Spleen (tissue), 11 donors: ENCODE results near the gene SRRT. TPM values are rescaled to one million over a fixed set of nuclear protein-coding genes. Genes with fewer than 3 reads are reported as not detected.

ENCODE experiments used
- DNase-seq: peaks from one replicate; pipeline ENCODE4 v3.0.0-alpha.2; 2020
- H3K27ac ChIP-seq, 8 donors: fragments of 200-600 bp; sonication (generic) in 7 of 8; 1 replicate in 4 of 8; 2 replicates in 4 of 8; pipeline versions ENCODE4 v1.5.0 to v1.8.0; 2016 to 2021; ENCODE audit warnings: inconsistent platforms in 4 of 8, mild to moderate bottlenecking in 4 of 8, moderate library complexity in 1 of 8
- H3K27me3 ChIP-seq, 7 donors: fragments of 200-600 bp; sonication (generic) in 6 of 7; replicated peaks in 1 of 7; 1 replicate in 4 of 7; 2 replicates in 3 of 7; pipeline versions ENCODE4 v1.5.0 to v1.8.0; 2016 to 2021; ENCODE audit warnings: inconsistent platforms in 3 of 7, mild to moderate bottlenecking in 1 of 7
- H3K36me3 ChIP-seq, 6 donors: fragments of 200-600 bp; sonication (generic) in 5 of 6; 1 replicate in 4 of 6; 2 replicates in 2 of 6; pipeline versions ENCODE4 v1.5.0 to v1.8.0; 2016 to 2021; ENCODE audit warnings: inconsistent platforms in 2 of 6
- H3K4me1 ChIP-seq, 6 donors: fragments of 200-600 bp; sonication (generic) in 5 of 6; 1 replicate in 3 of 6; 2 replicates in 3 of 6; pipeline versions ENCODE4 v1.5.0 to v1.8.0; 2016 to 2021; ENCODE audit warnings: inconsistent platforms in 3 of 6
- H3K4me3 ChIP-seq, 8 donors: fragments of 200-600 bp; sonication (generic) in 7 of 8; 1 replicate in 4 of 8; 2 replicates in 4 of 8; pipeline versions ENCODE4 v1.5.0 to v1.8.0; 2016 to 2021; ENCODE audit warnings: inconsistent platforms in 4 of 8, mild to moderate bottlenecking in 4 of 8, moderate library complexity in 2 of 8
- H3K9me3 ChIP-seq, 8 donors: fragments of 200-600 bp; sonication (generic) in 7 of 8; 1 replicate in 4 of 8; 2 replicates in 4 of 8; pipeline versions ENCODE4 v1.5.0 to v1.8.0; 2016 to 2021; ENCODE audit warnings: inconsistent platforms in 4 of 8
- POLR2A ChIP-seq, 3 donors: fragments of 450-650 bp; IDR thresholded peaks; one replicate each; pipeline ENCODE4 v1.5.1; 2017; ENCODE audit warnings: antibody characterized with exemption in 3 of 3, mild to moderate bottlenecking in 1 of 3
- POLR2AphosphoS5 ChIP-seq, 3 donors: sonication (generic); formaldehyde crosslinking; IDR thresholded peaks; one replicate each; pipeline ENCODE4 v1.5.1; 2017; ENCODE audit warnings: antibody characterized with exemption in 3 of 3
- WGBS, 5 donors: extraction: QIAGEN DNeasy Blood & Tissue Kit in 3 of 5; methylation state at CpG; one replicate each; pipeline versions ENCODE4 v1.1.5 to v1.1.7; 2013 to 2018; 5-methylcytosine and 5-hydroxymethylcytosine counted together
- intact Hi-C: fragments of 100-400 bp; cut with DNase I; formaldehyde crosslinking; loops from one replicate; pipeline ENCODE4 v1.15.0; 2023; ENCODE audit warnings: low total_unique reads
- polyA plus RNA-seq, 3 donors: library from polyadenylated mRNA; stranded (reverse); fragments of 200-250 nt; gene quantifications; one replicate each; pipeline ENCODE4 v1.2.1, GENCODE V29; 2013
- total RNA-seq, 7 donors: library from RNA; depleted of rRNA in 3 of 7; stranded (reverse); fragments of >200 nt in 3 of 7; fragmentation: NEBNext Ultra II Directional in 4 of 7; extraction: Animal tissue kit (Norgen Biotek cat#: 25700) in 4 of 7; gene quantifications; one replicate each; pipeline versions ENCODE4 v1.1.0 to v1.2.1, GENCODE V29; 2016 to 2021
- TF ChIP-seq, protein P1 (sequence below), 11 experiments: fragments of 200-600 bp in 7 of 11; fragments of 450-650 bp in 4 of 11; sonication (generic) in 4 of 11; IDR thresholded peaks in 8 of 11; conservative IDR thresholded peaks in 3 of 11; 1 replicate in 7 of 11; 2 replicates in 4 of 11; pipeline versions ENCODE4 v1.4.0 to v1.8.0; 2016 to 2021; ENCODE audit warnings: antibody characterized with exemption in 11 of 11, inconsistent platforms in 4 of 11, mild to moderate bottlenecking in 1 of 11
- donor health status: healthy with polysubstance abuse.
- donor health status: DM: no; HTN: no; CAD: no; lungs with moderate emphysema.
- donor health status: DM: no; HTN: no; CAD: no.
- donor health status: Bipolar disorder and iron deficiency.
- donor health status: healthy.
- donor health status: DM: no; HTN: no; CAD: no.
- donor health status: DM: yes; HTN: yes; CAD: no.

The SRRT gene
- total and polyA plus RNA-seq, 10 donors, result 54.7 to 160 (median 98.5) TPM

DNA sequence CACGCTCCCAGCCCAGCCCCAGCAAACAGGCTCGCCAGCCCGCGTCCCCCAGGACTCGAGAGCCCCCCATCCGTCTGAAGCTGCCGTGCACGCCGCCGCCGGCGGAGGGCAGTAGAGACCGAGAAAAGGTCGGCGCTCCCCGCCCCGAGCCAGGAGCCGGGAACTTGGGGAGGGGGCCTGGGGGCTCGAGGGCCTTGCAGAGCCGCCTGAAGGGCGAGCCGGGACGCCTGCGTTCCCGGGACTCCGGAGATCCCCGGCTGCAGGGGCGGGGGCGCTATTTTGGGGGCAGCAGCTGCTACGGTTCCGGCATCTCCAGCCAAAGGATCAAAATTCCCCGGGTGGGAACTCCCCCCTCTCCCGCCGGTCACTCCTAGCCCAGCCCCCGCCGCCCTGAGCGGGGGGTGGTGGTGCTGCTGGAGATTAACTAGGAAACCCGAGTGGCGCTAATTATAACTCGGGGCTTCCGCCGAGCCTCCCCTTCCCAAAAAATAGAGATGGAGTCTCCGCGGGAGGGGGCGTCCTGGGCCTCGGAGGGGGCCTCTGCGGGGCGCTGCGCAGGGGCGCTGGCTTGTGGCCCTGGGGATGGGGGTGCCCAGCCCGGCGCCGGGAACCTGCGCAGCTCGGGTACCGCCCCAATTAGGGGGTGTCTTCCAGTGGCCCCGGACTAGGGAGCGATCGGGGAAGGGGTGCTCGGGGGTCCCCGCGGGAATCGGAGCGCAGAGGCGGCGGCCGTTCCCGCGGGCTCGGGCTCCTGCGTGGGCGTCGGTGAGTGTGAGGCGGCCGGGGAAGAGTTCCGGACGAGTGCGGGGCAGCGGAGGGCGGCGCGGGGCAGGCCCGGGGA lies 20.2 kb downstream of the SRRT start:
- Histone ChIP-seq H3K9me3 (no peaks in the 10 kb centered on the region), H3K27me3 (peaks cover 3 to 100% (median 57%) of the 10 kb centered on the region in 7 donors), H3K4me3 (peak overlapping the region; percentile 34 to 73 (median 48)), H3K36me3 (no peaks in the 10 kb centered on the region), H3K27ac (peak overlapping the region in 5 of 8 donors; percentile 11 to 51 (median 40)), H3K4me1 (peaks cover 22 to 51% (median 41%) of the 10 kb centered on the region in 6 donors)
- 0 to 1% (median 1%) methylated on average over 23 to 83 of the region's 83 CpGs for WGBS, 5 donors
- intact Hi-C loops, result loop anchor here (5.0 kb wide), 1 partner anchor 162 kb away; no protein-coding TSS in a partner anchor
- TF ChIP-seq POLR2AphosphoS5 (IDR thresholded peaks at IDR 0.05), result peak in 1 of 3 donors; percentile 30
- TF ChIP-seq, protein P1, sequence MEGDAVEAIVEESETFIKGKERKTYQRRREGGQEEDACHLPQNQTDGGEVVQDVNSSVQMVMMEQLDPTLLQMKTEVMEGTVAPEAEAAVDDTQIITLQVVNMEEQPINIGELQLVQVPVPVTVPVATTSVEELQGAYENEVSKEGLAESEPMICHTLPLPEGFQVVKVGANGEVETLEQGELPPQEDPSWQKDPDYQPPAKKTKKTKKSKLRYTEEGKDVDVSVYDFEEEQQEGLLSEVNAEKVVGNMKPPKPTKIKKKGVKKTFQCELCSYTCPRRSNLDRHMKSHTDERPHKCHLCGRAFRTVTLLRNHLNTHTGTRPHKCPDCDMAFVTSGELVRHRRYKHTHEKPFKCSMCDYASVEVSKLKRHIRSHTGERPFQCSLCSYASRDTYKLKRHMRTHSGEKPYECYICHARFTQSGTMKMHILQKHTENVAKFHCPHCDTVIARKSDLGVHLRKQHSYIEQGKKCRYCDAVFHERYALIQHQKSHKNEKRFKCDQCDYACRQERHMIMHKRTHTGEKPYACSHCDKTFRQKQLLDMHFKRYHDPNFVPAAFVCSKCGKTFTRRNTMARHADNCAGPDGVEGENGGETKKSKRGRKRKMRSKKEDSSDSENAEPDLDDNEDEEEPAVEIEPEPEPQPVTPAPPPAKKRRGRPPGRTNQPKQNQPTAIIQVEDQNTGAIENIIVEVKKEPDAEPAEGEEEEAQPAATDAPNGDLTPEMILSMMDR (IDR thresholded peaks at IDR 0.05 in 8 of 11, conservative IDR thresholded peaks at IDR 0.05 in 3 of 11), result peak; percentile 52 to 87 (median 77)
- no peak for TF ChIP-seq POLR2A (IDR thresholded peaks at IDR 0.05)
- DNase-seq, result peak; percentile 89

DNA sequence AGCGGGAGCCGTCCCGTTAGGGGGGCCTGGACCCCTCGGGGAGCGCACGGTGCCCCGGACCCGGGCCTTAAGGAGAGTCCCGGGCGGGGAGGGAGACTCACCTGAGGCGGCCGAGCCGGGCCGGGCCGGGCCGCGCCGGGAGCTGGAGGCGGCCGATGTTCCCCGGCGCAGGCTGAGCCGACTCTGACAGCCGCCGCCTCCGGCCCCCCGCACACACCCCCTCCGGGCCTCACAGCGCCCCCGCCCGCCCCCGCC lies 20.7 kb downstream of the SRRT start, which contains the start of gene ACHE:
ACHE (minus strand) TSS at position 188 of the 255 bp plus-strand sequence. CDS start 1,656 bp downstream, outside the sequence.
- WGBS, 5 donors, result 0 to 2% (median 1%) methylated on average over 10 to 32 of the region's 32 CpGs; no CpG with 5 or more reads in 1 of the 5 donors
- peaks cover 3 to 99% (median 57%) of the 10 kb centered on the region in 7 donors for H3K27me3 ChIP-seq

DNA sequence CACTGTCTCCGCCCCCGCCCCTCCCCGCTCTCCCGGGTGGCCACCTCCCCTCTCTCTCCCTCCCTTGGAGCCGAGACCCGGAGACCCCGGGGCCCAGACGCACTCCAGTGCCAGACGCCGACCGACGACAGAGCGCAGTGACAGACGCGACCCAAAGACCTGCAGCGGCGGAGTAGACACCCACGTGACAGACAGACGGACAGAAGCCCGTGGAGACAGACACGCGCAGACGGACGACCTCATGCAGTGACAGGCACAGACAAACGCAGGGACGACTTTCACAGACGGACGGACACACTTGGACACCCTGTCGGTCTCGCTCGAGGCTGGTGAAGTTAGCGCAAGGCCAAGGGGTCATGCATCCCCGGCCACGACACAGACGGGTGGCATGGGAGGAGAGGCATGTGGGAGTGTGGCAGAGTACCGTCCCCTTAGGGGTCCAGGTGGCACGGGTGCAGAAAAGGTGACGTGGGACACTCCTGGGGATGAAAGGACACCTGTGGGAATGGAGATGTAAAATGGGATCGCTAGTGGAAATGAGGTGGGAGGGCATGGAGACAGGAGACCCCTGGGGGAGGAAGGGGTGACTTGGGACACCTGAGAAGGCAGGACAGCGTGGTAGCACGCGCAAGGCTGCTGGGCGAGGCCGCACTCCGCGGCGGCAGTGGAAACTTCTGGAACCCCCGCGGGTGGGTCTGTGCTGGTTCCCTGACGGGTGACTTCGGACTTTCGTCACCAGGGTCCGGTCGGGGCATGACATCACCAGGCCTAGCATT lies 21.2 kb downstream of the SRRT start:
- peak; percentile 77 for DNase-seq
- intact Hi-C loops, result loop anchor here (5.0 kb wide), 1 partner anchor 161 kb away; no protein-coding TSS in a partner anchor
- H3K4me3 ChIP-seq, result peak overlapping the region; percentile 34 to 73 (median 48)
- peaks cover 3 to 97% (median 53%) of the 10 kb centered on the region in 7 donors for H3K27me3 ChIP-seq
- no peaks in the 10 kb centered on the region for H3K9me3 ChIP-seq
- TF ChIP-seq, protein P1 (IDR thresholded peaks at IDR 0.05 in 8 of 11, conservative IDR thresholded peaks at IDR 0.05 in 3 of 11), result peak in 1 of 11 experiments; percentile 23
- no peak for TF ChIP-seq POLR2A (IDR thresholded peaks at IDR 0.05)
- no peak for TF ChIP-seq POLR2AphosphoS5 (IDR thresholded peaks at IDR 0.05)
- peaks cover 14 to 40% (median 31%) of the 10 kb centered on the region in 6 donors for H3K4me1 ChIP-seq
- WGBS, 5 donors, result 5 to 13% (median 6%) methylated on average over 22 to 53 of the region's 54 CpGs
- H3K36me3 ChIP-seq, result no peaks in the 10 kb centered on the region
- peak overlapping the region in 1 of 8 donors; percentile 51 for H3K27ac ChIP-seq

More for the DNA sequence above, 20.7 kb downstream of the SRRT start, which contains the start of gene ACHE:
- H3K4me3 ChIP-seq, result peak within 1 kb of the TSS; percentile 34 to 73 (median 48)
- H3K4me1 ChIP-seq, result peaks cover 20 to 46% (median 36%) of the 10 kb centered on the region in 6 donors
- H3K9me3 ChIP-seq, result no peaks in the 10 kb centered on the region
- H3K27ac ChIP-seq, result peak within 1 kb of the TSS in 5 of 8 donors; percentile 11 to 51 (median 40)
- no peak for DNase-seq
- TF ChIP-seq POLR2AphosphoS5 (IDR thresholded peaks at IDR 0.05), result no peak
- TF ChIP-seq, protein P1 (IDR thresholded peaks at IDR 0.05 in 8 of 11, conservative IDR thresholded peaks at IDR 0.05 in 3 of 11), result no peak
- TF ChIP-seq POLR2A (IDR thresholded peaks at IDR 0.05), result no peak
- intact Hi-C loops, result loop anchor here (5.0 kb wide), 1 partner anchor 162 kb away; no protein-coding TSS in a partner anchor
- no peaks in the 10 kb centered on the region for H3K36me3 ChIP-seq
